T-helper 2 cell treated with Interferon-gamma antibody and Interleukin-4, amounts not matched to agents 100 ng/mL and 5 ng/mL, for 36 hours (primary cell): ENCODE measurements around the gene OVCH1. TPM values are rescaled to one million over a fixed set of nuclear protein-coding genes. Genes with fewer than 3 reads are reported as not detected.
"Not testable (repeated sequence)": the region's sequence is repeated elsewhere in the genome, so short reads cannot be mapped to it uniquely, and the experiment has no call there.

Experiments
- intact Hi-C: fragments of 100-400 bp; cut with micrococcal nuclease; formaldehyde crosslinking; loops from one replicate; pipeline ENCODE4 v1.15.1; 2023
- total RNA-seq: library from RNA; stranded (reverse); gene quantifications from 2 replicates; pipeline ENCODE4 v1.2.3, GENCODE V29; 2022

The OVCH1 gene
- total RNA-seq, 1 donor from 2014 or later, result not detected

GRCh38 chr12:29505122-29505521 is 7.6 kb upstream of the OVCH1 start:
- intact Hi-C loops, result no loop called here

GRCh38 chr12:29503283-29503682 is 5.8 kb upstream of the OVCH1 start:
- intact Hi-C loops, result no loop called here

GRCh38 chr12:29499235-29499634 is 1.7 kb upstream of the OVCH1 start:
- intact Hi-C loops, result no loop called here

- intact Hi-C loops, result no loop called here
Observed at GRCh38 chr12:29492891-29493290, 4.6 kb downstream of the OVCH1 start.

- intact Hi-C loops, result no loop called here
Observed at GRCh38 chr12:29486972-29487371, 10.5 kb downstream of the OVCH1 start.

GRCh38 chr12:29463198-29463597 is 34.3 kb downstream of the OVCH1 start:
- intact Hi-C loops, result no loop called here

- intact Hi-C loops, result no loop called here
Observed at GRCh38 chr12:29460082-29460481, 37.4 kb downstream of the OVCH1 start.

GRCh38 chr12:29455087-29455486 is 42.4 kb downstream of the OVCH1 start:
- intact Hi-C loops, result no loop called here

GRCh38 chr12:29451888-29452287 is 45.6 kb downstream of the OVCH1 start:
- intact Hi-C loops, result no loop called here

GRCh38 chr12:29448157-29448556 is 49.3 kb downstream of the OVCH1 start:
- intact Hi-C loops, result no loop called here

- intact Hi-C loops, result no loop called here
Observed at GRCh38 chr12:29447285-29447975, 50.1 kb downstream of the OVCH1 start.

- intact Hi-C loops, result no loop called here
Observed at GRCh38 chr12:29439506-29439905, 58.0 kb downstream of the OVCH1 start.

GRCh38 chr12:29438752-29439408 is 58.6 kb downstream of the OVCH1 start:
- intact Hi-C loops, result no loop called here

GRCh38 chr12:29437575-29437974 is 59.9 kb downstream of the OVCH1 start:
- intact Hi-C loops, result no loop called here

GRCh38 chr12:29436815-29437214 is 60.7 kb downstream of the OVCH1 start:
- intact Hi-C loops, result not testable (repeated sequence)

GRCh38 chr12:29431513-29431912 is 66.0 kb downstream of the OVCH1 start:
- intact Hi-C loops, result no loop called here

GRCh38 chr12:29430716-29431044 is 66.8 kb downstream of the OVCH1 start:
- intact Hi-C loops, result no loop called here

GRCh38 chr12:29429999-29430715 is 67.3 kb downstream of the OVCH1 start:
- intact Hi-C loops, result no loop called here

- intact Hi-C loops, result no loop called here
Observed at GRCh38 chr12:29428633-29429032, 68.9 kb downstream of the OVCH1 start.

- intact Hi-C loops, result no loop called here
Observed at GRCh38 chr12:29427964-29428363, 69.5 kb downstream of the OVCH1 start.

- intact Hi-C loops, result no loop called here
Observed at GRCh38 chr12:29426498-29426897, 71.0 kb downstream of the OVCH1 start.

- intact Hi-C loops, result no loop called here
Observed at GRCh38 chr12:29425722-29426121, 71.8 kb downstream of the OVCH1 start.

GRCh38 chr12:29416748-29417147 is 80.7 kb downstream of the OVCH1 start:
- intact Hi-C loops, result no loop called here
